ENCODE data around the gene CAPZB. TPM values are rescaled to one million over a fixed set of nuclear protein-coding genes. Genes with fewer than 3 reads are reported as not detected.

CAPZB gene
- total RNA-seq, 3 donors from 2014 or later (not counting 1 experiment from before 2014, with no cell fraction given), result 369 to 393 (median 375) TPM

DNA sequence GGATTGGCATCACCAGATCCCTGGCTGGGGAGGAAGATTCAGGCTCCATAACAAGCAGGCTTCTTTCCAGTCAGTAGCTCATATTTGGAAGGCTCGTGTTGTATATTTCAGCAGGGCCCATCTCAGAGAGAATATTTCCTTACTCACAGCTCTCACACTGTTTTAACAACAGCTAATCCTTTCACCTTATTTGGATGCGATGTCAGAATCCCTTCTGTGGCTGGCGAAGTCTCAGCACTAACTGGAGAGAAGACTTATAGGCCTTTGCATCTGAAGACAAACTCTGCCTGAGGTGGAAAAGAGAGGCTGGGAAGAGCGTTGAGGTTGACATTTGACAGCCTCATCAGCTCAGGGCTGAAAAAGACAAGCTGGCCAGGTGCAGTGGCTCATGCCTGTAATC, 47.2 kb upstream of the CAPZB start:
- peaks cover 0 to 8% of the 10 kb centered on the region in 2 donors for H3K4me1 Mint-ChIP-seq
- 99% methylated on average over 4 of the region's 4 CpGs for WGBS (ENCODE audit: insufficient coverage)

DNA sequence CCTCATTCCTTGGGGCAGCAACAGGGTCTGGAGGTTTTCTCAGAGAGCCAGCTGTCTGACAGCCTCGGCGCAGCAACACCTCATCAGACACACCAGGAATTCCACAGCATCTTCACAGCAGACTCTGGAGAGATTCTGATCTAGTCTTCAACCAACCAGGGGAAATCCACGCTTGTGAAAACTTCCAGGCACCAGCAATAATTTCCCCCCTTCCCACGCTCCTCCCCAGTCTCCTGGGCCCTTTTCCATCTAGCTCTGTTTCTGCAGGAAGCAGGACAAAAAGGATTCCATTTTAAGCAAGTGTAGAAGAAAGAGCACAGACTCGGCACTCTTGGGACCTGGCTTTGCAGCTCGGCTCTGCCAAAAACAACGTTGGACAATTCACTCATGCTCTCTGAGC, 44.3 kb upstream of the CAPZB start:
- TF ChIP-seq, protein P1, sequence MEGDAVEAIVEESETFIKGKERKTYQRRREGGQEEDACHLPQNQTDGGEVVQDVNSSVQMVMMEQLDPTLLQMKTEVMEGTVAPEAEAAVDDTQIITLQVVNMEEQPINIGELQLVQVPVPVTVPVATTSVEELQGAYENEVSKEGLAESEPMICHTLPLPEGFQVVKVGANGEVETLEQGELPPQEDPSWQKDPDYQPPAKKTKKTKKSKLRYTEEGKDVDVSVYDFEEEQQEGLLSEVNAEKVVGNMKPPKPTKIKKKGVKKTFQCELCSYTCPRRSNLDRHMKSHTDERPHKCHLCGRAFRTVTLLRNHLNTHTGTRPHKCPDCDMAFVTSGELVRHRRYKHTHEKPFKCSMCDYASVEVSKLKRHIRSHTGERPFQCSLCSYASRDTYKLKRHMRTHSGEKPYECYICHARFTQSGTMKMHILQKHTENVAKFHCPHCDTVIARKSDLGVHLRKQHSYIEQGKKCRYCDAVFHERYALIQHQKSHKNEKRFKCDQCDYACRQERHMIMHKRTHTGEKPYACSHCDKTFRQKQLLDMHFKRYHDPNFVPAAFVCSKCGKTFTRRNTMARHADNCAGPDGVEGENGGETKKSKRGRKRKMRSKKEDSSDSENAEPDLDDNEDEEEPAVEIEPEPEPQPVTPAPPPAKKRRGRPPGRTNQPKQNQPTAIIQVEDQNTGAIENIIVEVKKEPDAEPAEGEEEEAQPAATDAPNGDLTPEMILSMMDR (IDR thresholded peaks at IDR 0.05), result no peak
- H3K27ac Mint-ChIP-seq, result no peak overlapping the region
- no peaks in the 10 kb centered on the region for H3K36me3 Mint-ChIP-seq

More for the DNA sequence above, 47.2 kb upstream of the CAPZB start:
- Mint-ChIP-seq H3K4me3 (no peak overlapping the region), H3K9me3 (peaks cover 0 to 3% of the 10 kb centered on the region in 2 donors), H3K36me3 (no peaks in the 10 kb centered on the region), H3K27me3 (ENCODE audit: low read depth in 2 of 2) (no peaks in the 10 kb centered on the region), H3K27ac (no peak overlapping the region)
- H3K4me1 ChIP-seq (ENCODE audit: control insufficient read depth, insufficient read depth, low read length), result peaks cover 6% of the 10 kb centered on the region
- H3K4me3 ChIP-seq (ENCODE audit: low read length), result no peak overlapping the region
- no peaks in the 10 kb centered on the region for H3K27me3 ChIP-seq (ENCODE audit: control insufficient read depth, insufficient read depth, low read length)
- H3K27ac ChIP-seq (ENCODE audit: low read length), result no peak overlapping the region
- H3K36me3 ChIP-seq (ENCODE audit: control insufficient read depth, insufficient read depth, low read length), result no peaks in the 10 kb centered on the region
- H3K9me3 ChIP-seq (ENCODE audit: control insufficient read depth, insufficient read depth, low read length), result no peaks in the 10 kb centered on the region
- no peak for DNase-seq
- intact Hi-C loops (cut with micrococcal nuclease), result no loop called here
- TF ChIP-seq, protein P1 (IDR thresholded peaks at IDR 0.05), result no peak
- ATAC-seq, result no peak

DNA sequence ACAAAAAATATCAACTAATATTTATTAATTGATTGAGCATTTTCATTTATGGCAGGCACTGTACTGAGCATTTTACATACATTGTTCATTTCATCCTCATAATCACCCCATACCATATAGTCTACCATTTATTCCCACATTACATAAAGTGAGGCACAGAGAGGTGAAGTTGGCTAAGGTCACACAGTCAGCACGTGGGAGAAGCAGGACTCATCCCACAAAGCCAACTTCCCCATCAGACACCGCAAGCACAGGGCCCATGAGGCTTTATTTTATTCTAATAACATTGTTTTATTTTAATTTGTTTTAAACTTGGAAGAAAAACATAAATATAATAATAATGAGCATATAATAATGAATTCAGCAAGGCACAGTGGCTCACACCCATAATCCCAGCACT, 43.1 kb upstream of the CAPZB start:
- H3K4me1 ChIP-seq (ENCODE audit: control insufficient read depth, insufficient read depth, low read length), result peaks cover under 1% of the 10 kb centered on the region
- no peak overlapping the region for H3K27ac Mint-ChIP-seq
- H3K36me3 ChIP-seq (ENCODE audit: control insufficient read depth, insufficient read depth, low read length), result no peaks in the 10 kb centered on the region
- intact Hi-C loops (cut with micrococcal nuclease), result no loop called here
- H3K4me1 Mint-ChIP-seq, result peaks cover 0 to 2% of the 10 kb centered on the region in 2 donors
- H3K4me3 ChIP-seq (ENCODE audit: low read length), result no peak overlapping the region
- TF ChIP-seq, protein P1 (IDR thresholded peaks at IDR 0.05), result no peak
- 60% methylated on average over 1 of the region's 2 CpGs for whole genome bisulfite sequencing (ENCODE audit: insufficient coverage)
- no peaks in the 10 kb centered on the region for H3K27me3 ChIP-seq (ENCODE audit: control insufficient read depth, insufficient read depth, low read length)
- no peaks in the 10 kb centered on the region for H3K27me3 Mint-ChIP-seq (ENCODE audit: low read depth in 2 of 2)
- H3K4me3 Mint-ChIP-seq, result no peak overlapping the region
- DNase-seq, result no peak
- H3K27ac ChIP-seq (ENCODE audit: low read length), result no peak overlapping the region
- no peaks in the 10 kb centered on the region for H3K36me3 Mint-ChIP-seq
- ATAC-seq, result no peak
- no peaks in the 10 kb centered on the region for H3K9me3 ChIP-seq (ENCODE audit: control insufficient read depth, insufficient read depth, low read length)
- H3K9me3 Mint-ChIP-seq, result no peaks in the 10 kb centered on the region

More for the DNA sequence above, 44.3 kb upstream of the CAPZB start:
- H3K27ac ChIP-seq (ENCODE audit: low read length), result no peak overlapping the region
- H3K9me3 Mint-ChIP-seq, result no peaks in the 10 kb centered on the region
- no peaks in the 10 kb centered on the region for H3K27me3 ChIP-seq (ENCODE audit: control insufficient read depth, insufficient read depth, low read length)
- no peak overlapping the region for H3K4me3 ChIP-seq (ENCODE audit: low read length)
- DNase-seq (no peak), ATAC-seq (no peak)
- WGBS (ENCODE audit: insufficient coverage), result 93% methylated on average over 7 of the region's 7 CpGs
- peaks cover 6% of the 10 kb centered on the region for H3K4me1 ChIP-seq (ENCODE audit: control insufficient read depth, insufficient read depth, low read length)
- H3K4me1 Mint-ChIP-seq, result peaks cover 0 to 8% of the 10 kb centered on the region in 2 donors
- no peaks in the 10 kb centered on the region for H3K36me3 ChIP-seq (ENCODE audit: control insufficient read depth, insufficient read depth, low read length)
- intact Hi-C loops (cut with micrococcal nuclease), result no loop called here
- no peaks in the 10 kb centered on the region for H3K9me3 ChIP-seq (ENCODE audit: control insufficient read depth, insufficient read depth, low read length)
- H3K27me3 Mint-ChIP-seq (ENCODE audit: low read depth in 2 of 2), result no peaks in the 10 kb centered on the region
- no peak overlapping the region for H3K4me3 Mint-ChIP-seq
